Choroid plexus epithelial cell (primary cell): ENCODE data around the gene AIF1.

Experiments used
- DNase-seq: peaks from one replicate; pipeline ENCODE4 v3.0.0-alpha.2; 2010; ENCODE audit warnings: low read depth
- H3K4me3 ChIP-seq: 2 replicates; pipeline ENCODE4 v1.5.1; 2011; ENCODE audit warnings: low read depth, mild to moderate bottlenecking, control low read depth, low read length, moderate library complexity
- TF ChIP-seq, protein P1 (sequence below): conservative IDR thresholded peaks from 2 replicates; pipeline ENCODE4 v1.5.1; 2011; ENCODE audit warnings: low read depth, mild to moderate bottlenecking, control low read depth, inconsistent platforms, low read length, moderate library complexity

AIF1 gene

DNA sequence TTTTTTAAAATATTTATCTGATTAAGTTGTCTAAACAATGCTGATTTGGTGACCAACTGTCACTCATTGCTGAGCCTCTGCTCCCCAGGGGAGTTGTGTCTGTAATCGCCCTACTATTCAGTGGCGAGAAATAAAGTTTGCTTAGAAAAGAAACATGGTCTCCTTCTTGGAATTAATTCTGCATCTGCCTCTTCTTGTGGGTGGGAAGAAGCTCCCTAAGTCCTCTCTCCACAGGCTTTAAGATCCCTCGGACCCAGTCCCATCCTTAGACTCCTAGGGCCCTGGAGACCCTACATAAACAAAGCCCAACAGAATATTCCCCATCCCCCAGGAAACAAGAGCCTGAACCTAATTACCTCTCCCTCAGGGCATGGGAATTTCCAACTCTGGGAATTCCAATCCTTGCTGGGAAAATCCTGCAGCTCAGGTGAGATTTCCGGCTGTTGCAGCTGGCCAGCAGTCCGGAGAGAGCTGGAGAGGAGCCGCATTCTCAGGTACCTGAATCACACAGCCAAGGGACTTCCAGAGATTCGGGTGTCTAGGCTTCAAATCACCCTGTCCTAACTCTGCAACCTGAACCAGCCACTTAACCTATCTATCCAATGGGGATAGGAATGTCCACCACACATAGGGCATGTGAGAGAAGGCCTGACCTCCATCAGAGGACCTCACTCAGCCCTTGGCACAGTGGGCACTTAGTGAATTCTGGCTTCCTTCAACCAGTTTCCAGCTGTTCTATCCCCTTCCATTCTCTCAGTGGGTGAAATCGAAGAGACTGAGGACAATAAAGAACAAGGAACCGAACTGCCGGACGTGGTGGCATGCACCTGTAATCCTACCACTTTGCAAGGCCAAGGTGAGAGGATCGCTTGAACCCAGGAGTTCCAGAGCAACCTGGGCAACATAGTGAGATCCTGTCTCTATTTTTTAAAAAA lies 36.6 kb upstream of the AIF1 start:
- TF ChIP-seq, protein P1, sequence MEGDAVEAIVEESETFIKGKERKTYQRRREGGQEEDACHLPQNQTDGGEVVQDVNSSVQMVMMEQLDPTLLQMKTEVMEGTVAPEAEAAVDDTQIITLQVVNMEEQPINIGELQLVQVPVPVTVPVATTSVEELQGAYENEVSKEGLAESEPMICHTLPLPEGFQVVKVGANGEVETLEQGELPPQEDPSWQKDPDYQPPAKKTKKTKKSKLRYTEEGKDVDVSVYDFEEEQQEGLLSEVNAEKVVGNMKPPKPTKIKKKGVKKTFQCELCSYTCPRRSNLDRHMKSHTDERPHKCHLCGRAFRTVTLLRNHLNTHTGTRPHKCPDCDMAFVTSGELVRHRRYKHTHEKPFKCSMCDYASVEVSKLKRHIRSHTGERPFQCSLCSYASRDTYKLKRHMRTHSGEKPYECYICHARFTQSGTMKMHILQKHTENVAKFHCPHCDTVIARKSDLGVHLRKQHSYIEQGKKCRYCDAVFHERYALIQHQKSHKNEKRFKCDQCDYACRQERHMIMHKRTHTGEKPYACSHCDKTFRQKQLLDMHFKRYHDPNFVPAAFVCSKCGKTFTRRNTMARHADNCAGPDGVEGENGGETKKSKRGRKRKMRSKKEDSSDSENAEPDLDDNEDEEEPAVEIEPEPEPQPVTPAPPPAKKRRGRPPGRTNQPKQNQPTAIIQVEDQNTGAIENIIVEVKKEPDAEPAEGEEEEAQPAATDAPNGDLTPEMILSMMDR, result no peak
- DNase-seq, result no peak
- no peak overlapping the region for H3K4me3 ChIP-seq

DNA sequence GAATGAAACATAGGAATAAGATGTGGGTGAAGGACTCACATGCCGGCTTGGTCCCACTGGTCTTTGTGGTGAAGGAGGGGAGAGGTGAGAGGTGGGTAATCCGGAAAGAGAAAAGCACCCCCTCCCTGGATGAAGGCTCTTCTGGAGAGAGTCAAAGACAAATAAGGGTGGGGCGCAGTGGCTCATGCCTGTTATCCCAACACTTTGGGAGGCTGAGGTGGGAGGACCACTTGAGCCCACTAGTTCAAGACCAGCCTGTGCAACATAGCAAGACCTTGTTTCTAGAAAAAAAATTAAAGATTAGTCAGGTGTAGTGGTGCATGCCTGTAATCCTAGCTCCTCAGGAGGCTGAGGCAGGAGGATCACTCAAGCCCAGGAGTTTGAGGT lies 35.9 kb upstream of the AIF1 start:
- H3K4me3 ChIP-seq, result no peak overlapping the region
- TF ChIP-seq, protein P1, result no peak
- no peak for DNase-seq

DNA sequence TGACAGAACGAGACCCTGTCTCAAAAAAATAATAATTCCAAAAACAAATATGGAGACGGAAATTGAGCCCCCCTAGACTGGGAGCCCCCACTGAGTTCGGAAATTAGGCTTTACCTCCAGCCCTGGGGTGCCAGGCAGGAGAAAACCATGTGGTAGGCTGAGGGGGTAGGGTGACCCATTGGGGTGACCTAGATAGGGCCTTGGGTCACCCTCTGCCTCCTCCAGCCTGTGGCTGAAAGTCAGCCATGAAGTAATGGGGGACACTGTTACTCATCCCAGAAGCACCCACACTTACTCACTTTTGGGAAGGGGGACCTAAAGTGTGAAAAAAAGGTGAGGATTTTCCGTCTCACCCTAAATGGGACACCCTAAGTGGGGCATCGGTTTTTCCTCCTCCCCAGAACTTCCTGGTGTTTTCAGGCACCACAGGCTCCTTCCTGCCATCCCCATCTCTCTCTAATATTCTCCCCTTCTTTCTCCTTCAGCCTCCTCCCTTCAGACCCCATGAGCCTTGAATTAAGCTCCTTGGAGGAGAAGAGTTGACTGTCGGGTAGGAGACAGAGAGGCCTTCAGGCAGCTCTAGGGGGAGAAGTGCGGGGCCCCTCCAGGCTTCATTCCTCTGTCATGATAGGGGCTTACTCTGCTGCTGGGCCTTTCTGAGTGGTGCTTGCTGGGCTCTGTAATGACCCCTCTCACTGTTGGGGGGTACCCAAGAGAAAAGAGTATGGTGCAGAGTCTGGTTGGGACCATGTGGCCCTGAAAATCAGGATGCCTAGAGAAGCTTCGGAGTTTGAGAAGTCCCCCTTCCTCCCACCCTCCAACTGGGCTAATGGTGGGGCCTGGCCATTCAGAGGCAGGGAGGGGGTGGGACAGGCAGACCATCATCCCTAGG lies 35.2 kb upstream of the AIF1 start:
- TF ChIP-seq, protein P1, result no peak
- DNase-seq, result no peak
- H3K4me3 ChIP-seq, result no peak overlapping the region

DNA sequence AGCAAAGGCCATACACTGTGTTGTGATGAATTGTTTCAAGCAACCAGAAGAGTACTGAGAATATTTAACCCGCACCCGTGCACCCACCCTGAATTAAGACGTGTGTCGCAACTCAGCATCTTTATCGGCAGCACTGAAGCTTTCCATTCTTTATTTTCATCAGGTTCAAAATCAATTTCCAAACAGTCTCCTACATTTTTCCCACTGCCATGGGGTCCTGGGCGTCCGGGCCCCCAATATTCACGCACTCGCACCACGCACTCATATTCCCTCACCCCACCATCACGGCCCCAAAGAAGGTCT lies 34.6 kb upstream of the AIF1 start:
- DNase-seq, result no peak
- H3K4me3 ChIP-seq, result peak overlapping the region; percentile 86
- TF ChIP-seq, protein P1, result no peak

DNA sequence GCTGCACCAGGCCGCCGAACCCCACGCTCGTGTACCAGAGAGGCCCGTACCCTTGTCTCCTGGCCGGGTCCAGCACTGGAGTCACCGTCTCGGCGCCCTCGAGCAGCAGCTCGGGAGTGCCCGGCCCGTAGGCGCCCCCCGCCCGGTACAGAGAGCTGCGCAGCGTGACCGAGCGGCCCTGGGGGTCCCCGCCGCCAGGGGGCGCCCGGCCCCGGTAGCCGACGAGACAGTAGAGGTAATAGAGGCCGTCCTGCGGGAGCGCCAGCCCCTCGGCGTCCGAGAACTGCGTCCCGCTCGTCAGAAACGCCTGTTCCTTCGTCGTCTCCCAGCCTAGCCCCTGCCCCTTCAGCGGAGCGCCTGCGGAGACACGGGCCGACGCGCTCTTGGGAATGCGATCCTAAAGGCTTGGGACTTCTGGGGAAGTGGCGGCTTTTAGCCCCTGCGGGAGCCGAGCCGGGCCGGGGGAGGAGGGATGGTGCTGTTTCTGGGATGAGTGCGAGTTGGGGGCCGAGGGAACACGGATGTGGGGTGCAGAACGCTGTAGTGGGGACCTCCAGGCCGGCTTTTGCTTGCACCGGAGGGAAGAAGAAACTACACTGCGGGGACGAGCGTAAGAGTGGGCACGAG lies 34.1 kb upstream of the AIF1 start:
- DNase-seq, result peak; percentile 78
- TF ChIP-seq, protein P1, result peak; percentile 72
- H3K4me3 ChIP-seq, result peak overlapping the region; percentile 86

DNA sequence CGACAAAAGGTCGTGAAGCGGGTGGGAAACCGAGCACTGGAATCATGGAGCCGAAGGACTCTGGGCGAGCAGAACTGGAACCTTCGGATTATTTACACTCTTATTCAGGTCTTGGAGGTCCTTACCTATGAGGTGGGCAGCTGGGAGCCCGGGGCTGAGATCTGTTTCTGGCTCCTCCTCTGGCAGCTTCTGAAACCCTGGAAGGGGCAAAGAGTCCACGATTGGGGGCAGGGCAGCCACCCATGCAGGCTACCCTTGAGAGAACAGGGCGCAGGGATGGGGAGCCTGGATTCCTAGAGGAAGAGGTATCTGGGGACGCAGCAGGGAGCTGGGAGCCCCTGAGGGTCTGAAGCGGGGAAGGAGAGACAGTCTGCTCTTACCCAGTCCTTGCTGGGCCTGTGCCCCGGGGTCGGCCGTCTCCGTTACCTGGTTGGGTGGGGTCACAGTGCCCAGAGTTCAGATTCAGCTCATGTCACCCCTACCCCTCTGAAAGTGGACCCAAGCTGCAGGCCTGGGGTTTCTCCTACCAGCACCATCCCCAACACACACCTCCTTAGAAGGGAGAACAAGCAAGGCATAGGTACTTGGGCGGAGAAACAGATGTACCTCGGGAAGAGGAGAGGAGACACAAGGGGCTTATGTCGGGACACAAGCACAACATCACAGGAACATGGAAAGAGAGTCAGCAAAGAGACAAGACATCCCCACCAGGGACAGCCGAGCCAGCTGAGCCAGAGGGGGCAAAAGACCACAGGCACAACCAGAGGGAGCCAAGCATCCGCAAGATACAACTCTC lies 33.4 kb upstream of the AIF1 start:
- no peak for DNase-seq

More for the DNA sequence above, 33.4 kb upstream of the AIF1 start:
- H3K4me3 ChIP-seq, result peak overlapping the region; percentile 86
- TF ChIP-seq, protein P1, result no peak
